Esophagus squamous epithelium (tissue), 4 donors: ENCODE data around the gene TEX51.

ENCODE experiments used
- CTCF ChIP-seq, 6 experiments: fragments of 450-650 bp in 4 of 6; fragments of 200-600 bp in 2 of 6; sonication (generic) in 2 of 6; IDR thresholded peaks; one replicate each; pipeline ENCODE4 v1.5.1; 2016 to 2019; ENCODE audit warnings: antibody characterized with exemption in 6 of 6, mild to moderate bottlenecking in 4 of 6, moderate library complexity in 4 of 6
- POLR2A ChIP-seq, 4 donors: fragments of 450-650 bp; IDR thresholded peaks; one replicate each; pipeline ENCODE4 v1.6.1; 2017; ENCODE audit warnings: antibody characterized with exemption in 4 of 4, mild to moderate bottlenecking in 4 of 4, moderate library complexity in 3 of 4

- TF ChIP-seq POLR2A (IDR thresholded peaks at IDR 0.05): no peak
- no peak for TF ChIP-seq CTCF (IDR thresholded peaks at IDR 0.05)
Observed at GRCh38 chr2:126857502-126857901, 41.2 kb upstream of the TEX51 start.
